HUES48 (cell line): ENCODE results near the gene P2RX7.

Source experiments
- H3K27ac ChIP-seq: one replicate; pipeline ENCODE4 v1.7.0; 2013; ENCODE audit warnings: low read depth, low read length, inconsistent platforms
- H3K27me3 ChIP-seq: 2 replicates; pipeline ENCODE4 v1.6.1; 2013; ENCODE audit warnings: mild to moderate bottlenecking, low read length; ENCODE audit not compliant: control insufficient read depth, insufficient read depth
- H3K36me3 ChIP-seq: 2 replicates; pipeline ENCODE4 v1.6.1; 2013; ENCODE audit warnings: low read length; ENCODE audit not compliant: control insufficient read depth, insufficient read depth
- H3K4me1 ChIP-seq: 2 replicates; pipeline ENCODE4 v1.6.1; 2013; ENCODE audit warnings: mild to moderate bottlenecking, low read length; ENCODE audit not compliant: control insufficient read depth, insufficient read depth
- H3K4me3 ChIP-seq: 2 replicates; pipeline ENCODE4 v1.5.1; 2013; ENCODE audit warnings: mild to moderate bottlenecking, low read depth, low read length
- H3K9ac ChIP-seq: 2 replicates; pipeline ENCODE4 v1.6.1; 2013; ENCODE audit warnings: mild to moderate bottlenecking, low read depth, low read length, moderate library complexity
- H3K9me3 ChIP-seq: 2 replicates; pipeline ENCODE4 v1.6.1; 2013; ENCODE audit warnings: low read length; ENCODE audit not compliant: control insufficient read depth, insufficient read depth

P2RX7 gene

GRCh38 chr12:121111684-121112083 is 21.0 kb upstream of the P2RX7 start:
- Histone ChIP-seq H3K27ac (no peak overlapping the region), H3K36me3 (no peaks in the 10 kb centered on the region), H3K27me3 (no peaks in the 10 kb centered on the region), H3K4me1 (no peaks in the 10 kb centered on the region), H3K9me3 (no peaks in the 10 kb centered on the region), H3K9ac (no peak overlapping the region), H3K4me3 (no peak overlapping the region)

DNA sequence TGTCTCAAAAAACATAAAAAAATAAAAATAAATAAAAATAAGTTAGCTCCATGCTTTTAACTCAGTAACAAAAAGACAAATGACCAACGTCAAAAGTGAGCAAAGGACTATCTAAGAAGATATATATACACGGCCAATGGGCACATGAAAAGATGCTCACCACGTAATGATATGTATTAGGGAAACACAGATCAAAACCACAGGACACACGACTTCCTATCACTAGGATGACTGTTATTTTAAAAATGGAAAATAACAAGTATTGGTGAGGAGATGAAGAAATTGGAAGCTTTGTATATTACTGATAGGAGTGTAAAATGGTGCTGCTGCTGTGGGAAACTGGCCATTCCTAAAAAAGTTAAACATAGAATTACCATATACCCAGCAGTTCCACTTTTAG is 20.2 kb upstream of the P2RX7 start:
- H3K27me3 ChIP-seq, result no peaks in the 10 kb centered on the region
- no peak overlapping the region for H3K27ac ChIP-seq
- H3K4me3 ChIP-seq, result no peak overlapping the region
- H3K9ac ChIP-seq, result no peak overlapping the region
- no peaks in the 10 kb centered on the region for H3K36me3 ChIP-seq
- H3K4me1 ChIP-seq, result no peaks in the 10 kb centered on the region
- no peaks in the 10 kb centered on the region for H3K9me3 ChIP-seq

DNA sequence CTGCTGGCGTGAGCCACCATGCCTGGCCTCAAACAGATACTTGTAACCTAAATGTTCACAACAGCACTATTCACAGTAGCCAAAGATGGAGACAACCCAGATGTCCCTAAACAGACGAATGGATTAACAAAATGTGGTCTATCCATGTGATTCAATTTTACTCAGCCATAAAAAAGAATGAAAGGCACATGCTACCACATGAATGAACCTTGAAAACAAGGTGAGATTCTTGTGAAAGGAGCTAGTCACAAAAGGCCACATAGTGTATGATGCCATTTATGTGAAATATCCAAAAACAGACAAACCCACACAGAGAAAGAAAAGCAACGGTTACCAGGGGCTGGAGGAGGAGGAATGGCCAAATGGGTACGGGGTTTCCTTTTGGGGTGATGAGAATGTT is 19.6 kb upstream of the P2RX7 start:
- H3K36me3 ChIP-seq, result no peaks in the 10 kb centered on the region
- no peaks in the 10 kb centered on the region for H3K4me1 ChIP-seq
- no peak overlapping the region for H3K27ac ChIP-seq
- no peaks in the 10 kb centered on the region for H3K27me3 ChIP-seq
- no peak overlapping the region for H3K9ac ChIP-seq
- H3K9me3 ChIP-seq, result no peaks in the 10 kb centered on the region
- H3K4me3 ChIP-seq, result no peak overlapping the region

GRCh38 chr12:121114019-121114639 is 18.5 kb upstream of the P2RX7 start:
- Histone ChIP-seq H3K27me3 (no peaks in the 10 kb centered on the region), H3K27ac (no peak overlapping the region), H3K4me3 (no peak overlapping the region), H3K4me1 (no peaks in the 10 kb centered on the region), H3K36me3 (no peaks in the 10 kb centered on the region), H3K9me3 (no peaks in the 10 kb centered on the region), H3K9ac (no peak overlapping the region)

- Histone ChIP-seq H3K4me1 (no peaks in the 10 kb centered on the region), H3K36me3 (no peaks in the 10 kb centered on the region), H3K27me3 (no peaks in the 10 kb centered on the region), H3K9me3 (no peaks in the 10 kb centered on the region), H3K9ac (no peak overlapping the region), H3K27ac (no peak overlapping the region), H3K4me3 (no peak overlapping the region)
Observed at GRCh38 chr12:121114806-121115205, 17.9 kb upstream of the P2RX7 start.

- Histone ChIP-seq H3K36me3 (no peaks in the 10 kb centered on the region), H3K4me1 (no peaks in the 10 kb centered on the region), H3K9me3 (no peaks in the 10 kb centered on the region), H3K9ac (no peak overlapping the region), H3K27ac (no peak overlapping the region), H3K27me3 (no peaks in the 10 kb centered on the region), H3K4me3 (no peak overlapping the region)
Observed at GRCh38 chr12:121115530-121115929, 17.1 kb upstream of the P2RX7 start.

DNA sequence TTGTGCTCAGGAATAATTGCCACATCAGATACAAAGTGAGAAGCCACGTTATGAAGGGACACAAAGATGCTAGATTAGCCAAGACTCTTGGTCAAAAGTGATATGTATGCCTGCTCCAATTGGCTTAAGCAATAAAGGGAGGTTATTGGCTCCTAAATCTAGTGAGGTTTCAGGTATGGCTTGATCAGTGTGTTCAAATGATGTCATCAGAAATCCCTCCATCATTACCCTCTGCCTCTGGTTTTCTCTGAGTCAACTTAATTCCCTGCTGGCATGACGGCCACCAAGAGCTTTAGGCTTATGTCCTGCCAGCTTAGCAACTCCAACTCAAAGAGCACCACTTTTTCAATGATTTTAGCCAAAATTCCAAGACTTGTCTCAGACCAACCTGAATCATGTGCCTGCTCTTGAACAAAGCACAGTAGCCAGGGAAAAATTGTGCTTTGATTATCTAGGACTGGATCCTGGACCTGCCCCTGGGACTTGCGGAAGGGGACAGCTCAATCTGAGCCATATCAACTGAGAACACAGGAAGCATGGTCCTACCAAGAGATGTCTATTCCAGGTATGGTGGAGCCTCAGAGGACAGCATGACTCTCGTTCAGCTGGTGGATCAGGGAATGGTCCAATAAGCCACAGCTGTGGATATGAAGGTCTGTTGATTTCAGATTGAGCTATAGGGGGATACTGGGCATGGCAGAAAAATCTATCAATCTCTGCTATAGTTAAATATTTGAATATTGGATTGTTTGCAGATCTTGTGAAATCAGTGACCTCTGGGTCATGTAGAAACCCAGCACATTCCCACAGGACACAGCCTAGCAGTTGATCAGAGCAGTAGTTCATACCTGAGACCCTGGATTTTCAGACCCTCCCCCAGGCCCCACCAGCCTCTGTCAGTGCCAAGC is 16.1 kb upstream of the P2RX7 start:
- H3K9me3 ChIP-seq, result no peaks in the 10 kb centered on the region

DNA sequence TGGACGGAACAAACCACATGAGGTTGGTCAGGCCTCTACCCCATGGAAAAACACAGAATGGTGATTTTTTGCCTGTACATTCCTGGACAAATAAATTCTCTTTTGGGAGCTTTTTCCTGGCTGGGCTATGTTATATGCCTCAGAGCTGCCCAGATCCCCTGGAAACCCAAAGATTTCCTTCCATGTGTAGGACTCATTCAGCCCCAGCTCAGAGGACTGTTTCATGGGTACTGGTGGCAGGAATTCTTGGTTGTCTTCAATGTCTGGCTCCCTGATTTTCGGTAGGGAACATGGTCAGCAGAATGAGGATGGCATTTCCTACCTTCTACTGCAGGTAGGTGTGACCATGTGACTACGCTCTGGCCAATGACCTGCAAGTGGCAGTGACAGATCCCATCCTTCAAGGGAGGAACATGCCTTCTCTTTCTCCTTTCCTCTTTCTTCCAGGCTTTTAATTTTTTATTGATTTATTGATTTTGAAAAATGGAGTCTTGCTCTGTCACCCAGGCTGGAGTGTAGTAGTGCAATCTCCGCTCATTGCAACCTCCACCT is 15.4 kb upstream of the P2RX7 start:
- no peaks in the 10 kb centered on the region for H3K9me3 ChIP-seq
- H3K9ac ChIP-seq, result no peak overlapping the region
- H3K27me3 ChIP-seq, result no peaks in the 10 kb centered on the region

More for the DNA sequence above, 16.1 kb upstream of the P2RX7 start:
- Histone ChIP-seq H3K9ac (no peak overlapping the region), H3K4me3 (no peak overlapping the region), H3K27me3 (no peaks in the 10 kb centered on the region), H3K27ac (no peak overlapping the region), H3K4me1 (no peaks in the 10 kb centered on the region), H3K36me3 (no peaks in the 10 kb centered on the region)

DNA sequence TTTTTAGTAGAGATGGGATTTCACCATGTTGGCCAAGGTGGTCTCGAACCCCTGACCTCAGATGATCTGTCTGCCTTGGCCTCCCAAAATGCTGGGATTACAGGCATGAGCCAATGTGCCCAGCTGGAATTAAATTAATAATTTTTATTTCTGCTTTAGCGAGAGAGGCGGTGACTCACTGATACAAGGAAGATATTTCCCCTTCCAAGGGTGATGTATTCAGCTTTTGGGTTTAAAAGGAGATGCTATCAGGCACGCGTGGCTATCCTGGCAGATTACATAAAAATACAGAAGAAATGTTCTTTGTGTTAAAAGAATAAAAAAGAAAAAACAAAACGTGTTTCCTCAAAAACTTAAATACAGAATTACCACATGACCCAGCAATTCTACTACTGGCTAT is 12.4 kb upstream of the P2RX7 start:
- Histone ChIP-seq H3K27ac (no peak overlapping the region), H3K36me3 (no peaks in the 10 kb centered on the region), H3K9me3 (no peaks in the 10 kb centered on the region), H3K4me3 (no peak overlapping the region), H3K27me3 (no peaks in the 10 kb centered on the region), H3K4me1 (no peaks in the 10 kb centered on the region), H3K9ac (no peak overlapping the region)

More for the DNA sequence above, 15.4 kb upstream of the P2RX7 start:
- Histone ChIP-seq H3K4me3 (no peak overlapping the region), H3K27ac (no peak overlapping the region), H3K4me1 (no peaks in the 10 kb centered on the region), H3K36me3 (no peaks in the 10 kb centered on the region)

DNA sequence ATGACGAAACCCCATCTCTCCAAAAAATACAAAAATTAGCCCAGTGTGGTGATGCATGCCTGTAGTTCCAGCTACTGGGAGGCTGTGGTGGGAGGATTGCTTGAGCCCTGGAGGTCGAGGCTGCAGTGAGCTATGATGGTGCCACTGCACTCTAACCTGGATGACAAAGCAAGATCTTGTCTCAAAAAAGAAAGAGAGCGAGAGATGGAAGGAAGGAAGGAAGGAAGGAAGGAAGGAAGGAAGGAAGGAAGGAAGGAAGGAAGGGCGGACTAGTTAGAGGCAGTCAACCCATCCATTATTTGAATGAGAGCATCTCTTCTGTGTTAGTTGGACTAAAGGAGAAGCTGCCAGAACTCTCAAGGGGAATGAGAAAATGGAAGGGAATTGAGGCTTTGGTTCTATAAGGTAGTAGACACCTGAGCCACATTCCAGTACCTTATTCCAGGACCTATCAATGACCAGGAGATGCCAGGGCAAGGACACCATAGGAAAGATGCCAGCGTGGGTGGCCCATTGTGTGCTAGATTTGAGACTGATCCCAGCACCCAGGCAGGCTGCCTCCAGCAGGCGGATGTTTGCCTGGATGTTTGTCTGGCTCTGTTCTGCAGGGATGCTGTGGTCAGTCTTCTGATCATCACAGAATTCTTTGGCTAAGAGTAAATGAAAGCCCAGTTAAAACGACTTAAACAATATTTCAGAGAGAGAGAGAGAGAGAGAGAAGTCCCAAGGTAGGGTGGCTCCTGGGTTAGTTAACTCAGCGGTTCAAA is 11.5 kb upstream of the P2RX7 start:
- Histone ChIP-seq H3K9ac (no peak overlapping the region), H3K4me1 (no peaks in the 10 kb centered on the region), H3K4me3 (no peak overlapping the region), H3K9me3 (no peaks in the 10 kb centered on the region), H3K27me3 (no peaks in the 10 kb centered on the region), H3K27ac (no peak overlapping the region), H3K36me3 (no peaks in the 10 kb centered on the region)
